ENCODE results near the gene PRPF38B. TPM values are rescaled to one million over a fixed set of nuclear protein-coding genes. Genes with fewer than 3 reads are reported as not detected.

PRPF38B gene
- total and polyA plus RNA-seq, 10 of the 15 experiments (the other 5 are each of a cell fraction or from before 2014, with no cell fraction given) = 32.9 to 79.2 (median 47.8) TPM

DNA sequence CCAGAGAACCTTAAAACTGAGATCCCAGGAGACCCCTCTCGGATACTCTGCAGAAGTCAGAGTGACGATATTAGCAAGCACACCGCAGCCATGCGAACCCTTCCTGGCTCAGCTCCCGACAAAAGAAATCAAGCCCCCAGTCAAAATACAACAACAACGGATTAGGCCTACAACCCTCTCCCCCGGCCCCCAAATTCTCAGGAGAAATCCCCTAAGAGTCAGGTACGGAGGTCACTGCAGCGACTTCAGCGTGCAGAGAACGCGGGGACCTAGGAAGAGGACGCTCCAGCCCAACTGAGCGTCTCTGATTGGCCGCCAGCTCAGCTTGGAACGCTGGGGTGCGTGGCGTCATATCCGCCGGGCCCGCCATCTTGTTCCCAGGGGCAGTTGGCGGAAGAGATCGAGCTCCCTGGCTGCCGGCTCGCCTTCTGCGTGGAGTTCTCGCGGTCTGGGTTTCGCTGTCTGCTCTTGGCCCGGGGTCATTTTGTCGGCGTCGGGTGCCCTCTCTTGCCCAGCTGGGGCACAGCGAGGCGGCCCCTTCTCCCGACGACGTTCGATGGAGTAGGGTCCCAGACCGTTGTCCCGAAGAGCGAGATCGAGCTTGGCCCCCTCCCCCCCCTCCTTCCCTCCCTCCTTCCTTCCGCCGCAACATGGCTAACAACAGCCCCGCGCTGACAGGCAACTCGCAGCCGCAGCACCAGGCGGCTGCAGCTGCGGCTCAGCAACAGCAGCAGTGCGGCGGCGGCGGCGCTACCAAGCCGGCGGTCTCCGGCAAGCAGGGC, at the start of gene PRPF38B (continued):
- TF ChIP-seq MYB (IDR thresholded peaks at IDR 0.05; ENCODE audit: borderline replicate concordance, low read depth, low read length) (no peak), PRDM15 (CRISPR knock-in tag; IDR thresholded peaks at IDR 0.05) (no peak), E4F1 (IDR thresholded peaks at IDR 0.05; ENCODE audit: borderline replicate concordance, partially characterized antibody) (peak; percentile 18), E2F4 (IDR thresholded peaks at IDR 0.05; ENCODE audit: low read depth, low read length) (no peak), IRF4 (IDR thresholded peaks at IDR 0.05; ENCODE audit: low read depth, low read length) (no peak), POU2F2 (IDR thresholded peaks at IDR 0.05; ENCODE audit: borderline replicate concordance, low read depth, low read length) (peak; percentile 82; the same call in 2 of the 3 replicates), NRF1 (conservative IDR thresholded peaks at IDR 0.05; ENCODE audit: low read depth, low read length) (no peak), HCFC1 (IDR thresholded peaks at IDR 0.05; ENCODE audit: low read length) (peak; percentile 43; the same call in 1 of the 2 replicates), BMI1 (IDR thresholded peaks at IDR 0.05; ENCODE audit: borderline replicate concordance) (no peak), NBN (IDR thresholded peaks at IDR 0.05) (peak; percentile 71), STAT1 (conservative IDR thresholded peaks at IDR 0.05) (no peak), POLR2A (IDR thresholded peaks at IDR 0.05; ENCODE audit: low read depth, low read length) (peak; percentile 99), SREBF2 (IDR thresholded peaks at IDR 0.05; ENCODE audit: low read length) (no peak)
- TF ChIP-seq, protein P1, sequence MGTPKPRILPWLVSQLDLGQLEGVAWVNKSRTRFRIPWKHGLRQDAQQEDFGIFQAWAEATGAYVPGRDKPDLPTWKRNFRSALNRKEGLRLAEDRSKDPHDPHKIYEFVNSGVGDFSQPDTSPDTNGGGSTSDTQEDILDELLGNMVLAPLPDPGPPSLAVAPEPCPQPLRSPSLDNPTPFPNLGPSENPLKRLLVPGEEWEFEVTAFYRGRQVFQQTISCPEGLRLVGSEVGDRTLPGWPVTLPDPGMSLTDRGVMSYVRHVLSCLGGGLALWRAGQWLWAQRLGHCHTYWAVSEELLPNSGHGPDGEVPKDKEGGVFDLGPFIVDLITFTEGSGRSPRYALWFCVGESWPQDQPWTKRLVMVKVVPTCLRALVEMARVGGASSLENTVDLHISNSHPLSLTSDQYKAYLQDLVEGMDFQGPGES (IDR thresholded peaks at IDR 0.05) = no peak
- TF ChIP-seq, protein P2, sequence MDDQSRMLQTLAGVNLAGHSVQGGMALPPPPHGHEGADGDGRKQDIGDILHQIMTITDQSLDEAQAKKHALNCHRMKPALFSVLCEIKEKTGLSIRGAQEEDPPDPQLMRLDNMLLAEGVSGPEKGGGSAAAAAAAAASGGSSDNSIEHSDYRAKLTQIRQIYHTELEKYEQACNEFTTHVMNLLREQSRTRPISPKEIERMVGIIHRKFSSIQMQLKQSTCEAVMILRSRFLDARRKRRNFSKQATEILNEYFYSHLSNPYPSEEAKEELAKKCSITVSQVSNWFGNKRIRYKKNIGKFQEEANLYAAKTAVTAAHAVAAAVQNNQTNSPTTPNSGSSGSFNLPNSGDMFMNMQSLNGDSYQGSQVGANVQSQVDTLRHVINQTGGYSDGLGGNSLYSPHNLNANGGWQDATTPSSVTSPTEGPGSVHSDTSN (IDR thresholded peaks at IDR 0.05; ENCODE audit: insufficient replicate concordance, low read depth, low read length) = no peak
- TF ChIP-seq, protein P3, sequence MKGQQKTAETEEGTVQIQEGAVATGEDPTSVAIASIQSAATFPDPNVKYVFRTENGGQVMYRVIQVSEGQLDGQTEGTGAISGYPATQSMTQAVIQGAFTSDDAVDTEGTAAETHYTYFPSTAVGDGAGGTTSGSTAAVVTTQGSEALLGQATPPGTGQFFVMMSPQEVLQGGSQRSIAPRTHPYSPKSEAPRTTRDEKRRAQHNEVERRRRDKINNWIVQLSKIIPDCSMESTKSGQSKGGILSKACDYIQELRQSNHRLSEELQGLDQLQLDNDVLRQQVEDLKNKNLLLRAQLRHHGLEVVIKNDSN (IDR thresholded peaks at IDR 0.05; ENCODE audit: borderline replicate concordance, extremely low read length, insufficient read depth, low read depth, low read length) = no peak
- TF ChIP-seq, protein P4, sequence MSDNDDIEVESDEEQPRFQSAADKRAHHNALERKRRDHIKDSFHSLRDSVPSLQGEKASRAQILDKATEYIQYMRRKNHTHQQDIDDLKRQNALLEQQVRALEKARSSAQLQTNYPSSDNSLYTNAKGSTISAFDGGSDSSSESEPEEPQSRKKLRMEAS (IDR thresholded peaks at IDR 0.05; ENCODE audit: low read depth, low read length) = peak; percentile 68
